Bone marrow (tissue), 2 donors: ENCODE results near the gene ERG.

Source experiments
- DNase-seq, 2 donors: peaks; one replicate each; lab custom pipeline; 2025; lab: John Stamatoyannopoulos, UW

Gene ERG

GRCh38 chr21:38333301-38334272 lies 164.7 kb downstream of the ERG start:
- DNase-seq = no peak

DNA sequence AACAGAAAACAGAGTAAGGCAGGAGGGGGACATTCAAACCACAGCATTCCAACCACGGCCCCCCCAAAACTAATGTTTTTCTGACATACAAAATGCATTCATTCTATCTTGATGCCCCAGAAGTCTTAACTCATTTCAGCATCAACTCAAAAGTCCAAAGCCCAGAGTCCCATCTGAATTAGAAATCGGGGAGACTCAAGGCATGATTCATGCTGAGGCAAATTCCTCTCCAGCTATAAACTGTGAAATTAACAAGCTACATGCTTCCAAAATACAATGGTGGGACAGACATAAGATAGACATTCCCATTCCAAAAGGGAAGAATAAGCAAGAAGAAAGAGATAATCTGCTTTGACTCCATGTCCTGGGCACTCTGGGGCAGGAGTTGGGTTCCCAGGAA lies 167.6 kb downstream of the ERG start:
- DNase-seq = no peak
